GM23248 (cell line): ENCODE data around the gene RIOK2.

ENCODE experiments used
- EZH2 ChIP-seq: fragments of 200-600 bp; sonication (generic); IDR thresholded peaks from 2 replicates; pipeline ENCODE4 v1.6.1; 2018; ENCODE audit warnings: antibody characterized with exemption, mild to moderate bottlenecking; ENCODE audit not compliant: insufficient read depth, poor library complexity, severe bottlenecking
- EZH2phosphoT487 ChIP-seq: fragments of 200-600 bp; sonication (generic); IDR thresholded peaks from 2 replicates; pipeline ENCODE4 v1.6.1; 2018; ENCODE audit warnings: antibody characterized with exemption, moderate library complexity, mild to moderate bottlenecking, low read depth; ENCODE audit not compliant: insufficient read depth

GRCh38 chr5:97208184-97208713, 25.2 kb upstream of the RIOK2 start:
- TF ChIP-seq EZH2 (no peak), EZH2phosphoT487 (no peak)
